ENCODE results near the gene PROM2.

PROM2 gene

GRCh38 chr2:95287336-95287735 is 13.1 kb downstream of the PROM2 start:
- no peak for DNase-seq (ENCODE audit: low read depth)

- no peak for DNase-seq (ENCODE audit: low read depth)
Observed at GRCh38 chr2:95287806-95288205, 13.6 kb downstream of the PROM2 start.

GRCh38 chr2:95289253-95289652 is 15.0 kb downstream of the PROM2 start:
- DNase-seq (ENCODE audit: low read depth) = no peak

GRCh38 chr2:95291222-95291621 is 17.0 kb downstream of the PROM2 start:
- DNase-seq (ENCODE audit: low read depth) = no peak

GRCh38 chr2:95292623-95293260 is 18.5 kb downstream of the PROM2 start:
- DNase-seq (ENCODE audit: low read depth) = no peak

GRCh38 chr2:95294579-95295250 is 20.5 kb downstream of the PROM2 start:
- DNase-seq (ENCODE audit: low read depth) = no peak

- no peak for DNase-seq (ENCODE audit: low read depth)
Observed at GRCh38 chr2:95295376-95295775, 21.1 kb downstream of the PROM2 start.

GRCh38 chr2:95296011-95296410 is 21.8 kb downstream of the PROM2 start:
- no peak for DNase-seq (ENCODE audit: low read depth)

- no peak for DNase-seq (ENCODE audit: low read depth)
Observed at GRCh38 chr2:95296880-95297487, 22.7 kb downstream of the PROM2 start, which contains the start of gene KCNIP3. KCNIP3 (plus strand) TSS chr2:95297347; CDS start chr2:95297439, 92 bp downstream.

- no peak for DNase-seq (ENCODE audit: low read depth)
Observed at GRCh38 chr2:95297639-95298395, 23.6 kb downstream of the PROM2 start.

- DNase-seq (ENCODE audit: low read depth) = no peak
Observed at GRCh38 chr2:95298486-95299111, 24.4 kb downstream of the PROM2 start.

GRCh38 chr2:95299961-95300360 is 25.7 kb downstream of the PROM2 start:
- no peak for DNase-seq (ENCODE audit: low read depth)

- no peak for DNase-seq (ENCODE audit: low read depth)
Observed at GRCh38 chr2:95300450-95300849, 26.2 kb downstream of the PROM2 start.

GRCh38 chr2:95301186-95301585 is 26.9 kb downstream of the PROM2 start:
- DNase-seq (ENCODE audit: low read depth) = no peak

GRCh38 chr2:95301876-95302641 is 27.8 kb downstream of the PROM2 start:
- DNase-seq (ENCODE audit: low read depth) = no peak

GRCh38 chr2:95303191-95303919 is 29.1 kb downstream of the PROM2 start:
- no peak for DNase-seq (ENCODE audit: low read depth)

- DNase-seq (ENCODE audit: low read depth) = no peak
Observed at GRCh38 chr2:95305380-95306061, 31.3 kb downstream of the PROM2 start.

- DNase-seq (ENCODE audit: low read depth) = no peak
Observed at GRCh38 chr2:95306336-95306895, 32.2 kb downstream of the PROM2 start.

GRCh38 chr2:95307036-95307435 is 32.8 kb downstream of the PROM2 start:
- no peak for DNase-seq (ENCODE audit: low read depth)

- no peak for DNase-seq (ENCODE audit: low read depth)
Observed at GRCh38 chr2:95307878-95308277, 33.6 kb downstream of the PROM2 start.

All from stimulated activated CD8-positive, alpha-beta memory T cell treated with anti-CD3 and anti-CD28 coated beads, Interleukin-7, amount 100 ng/mL, for 24 hours (primary cell).